Stimulated activated CD8-positive, alpha-beta memory T cell treated with anti-CD3 and anti-CD28 coated beads, Interleukin-15, amount 100 ng/mL, for 24 hours (primary cell): ENCODE measurements around the gene PREB.

Experiments
- DNase-seq: peaks from one replicate; pipeline ENCODE4 v3.0.0-alpha.2; 2020; ENCODE audit warnings: low read depth

PREB gene

DNA sequence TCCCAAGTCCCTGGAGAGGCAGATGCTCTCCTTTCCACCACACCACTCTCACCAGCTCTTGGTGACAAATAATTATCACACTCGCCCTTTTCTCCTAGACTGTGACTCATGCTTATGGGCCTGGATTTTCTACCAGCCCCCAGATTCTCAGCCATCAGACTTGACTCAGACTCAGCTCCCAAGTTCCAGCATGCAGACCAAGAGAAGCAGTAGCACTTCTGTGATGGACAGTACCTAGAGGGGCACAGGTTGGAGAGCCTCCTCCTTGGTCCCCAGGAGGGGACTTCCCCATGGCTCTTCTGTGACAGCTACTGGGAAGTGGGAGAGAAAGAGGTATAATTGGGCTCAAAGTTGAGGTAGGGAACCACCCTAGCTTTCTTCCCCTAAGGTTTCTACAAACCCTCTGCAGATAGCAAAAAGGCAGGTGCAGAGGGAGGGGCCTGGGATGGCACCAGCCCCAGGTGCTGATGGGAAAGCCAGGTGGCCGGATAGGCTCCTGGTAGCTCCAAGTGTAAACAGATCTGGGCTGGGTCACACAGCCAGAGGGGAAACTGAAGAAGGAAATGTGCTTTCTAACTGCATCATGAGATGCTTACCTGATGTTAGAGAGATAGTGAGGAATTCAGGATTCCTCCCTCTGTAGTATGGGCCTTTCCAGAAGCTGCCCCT lies 18.5 kb upstream of the PREB start:
- DNase-seq = no peak

DNA sequence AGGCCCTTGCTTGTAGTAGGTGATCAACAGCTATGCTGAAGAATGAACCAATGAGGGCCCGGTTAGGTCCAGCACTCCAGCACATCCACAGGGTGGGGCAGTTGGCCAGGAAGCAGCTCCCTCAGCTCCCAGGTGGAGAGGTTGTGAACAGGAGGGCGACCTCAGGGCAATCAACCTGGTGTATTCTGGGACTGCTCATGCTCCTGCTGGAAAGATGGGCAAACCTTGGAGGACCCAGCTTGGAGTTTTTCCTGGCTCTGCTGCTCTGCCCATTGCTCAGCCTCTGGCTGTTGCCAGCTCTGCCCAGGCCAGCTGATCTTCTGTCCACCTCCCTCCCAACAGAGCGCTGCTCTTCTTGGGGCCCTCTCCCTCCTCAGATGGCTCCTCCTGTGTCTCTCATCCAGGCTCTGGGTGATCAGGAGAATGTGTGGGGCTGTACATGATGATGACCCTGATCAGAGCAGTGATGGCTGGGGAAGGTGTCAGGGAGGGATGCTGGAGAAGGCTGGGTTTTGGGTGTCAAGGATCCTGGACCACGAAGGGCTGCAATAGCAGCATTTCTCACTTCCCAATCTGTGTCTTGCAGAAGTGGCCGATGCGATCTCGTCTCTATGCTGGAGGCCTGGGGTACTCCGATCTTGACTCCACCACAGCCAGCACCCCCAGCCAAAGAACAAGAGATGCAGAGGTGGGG lies 17.8 kb upstream of the PREB start:
- no peak for DNase-seq

DNA sequence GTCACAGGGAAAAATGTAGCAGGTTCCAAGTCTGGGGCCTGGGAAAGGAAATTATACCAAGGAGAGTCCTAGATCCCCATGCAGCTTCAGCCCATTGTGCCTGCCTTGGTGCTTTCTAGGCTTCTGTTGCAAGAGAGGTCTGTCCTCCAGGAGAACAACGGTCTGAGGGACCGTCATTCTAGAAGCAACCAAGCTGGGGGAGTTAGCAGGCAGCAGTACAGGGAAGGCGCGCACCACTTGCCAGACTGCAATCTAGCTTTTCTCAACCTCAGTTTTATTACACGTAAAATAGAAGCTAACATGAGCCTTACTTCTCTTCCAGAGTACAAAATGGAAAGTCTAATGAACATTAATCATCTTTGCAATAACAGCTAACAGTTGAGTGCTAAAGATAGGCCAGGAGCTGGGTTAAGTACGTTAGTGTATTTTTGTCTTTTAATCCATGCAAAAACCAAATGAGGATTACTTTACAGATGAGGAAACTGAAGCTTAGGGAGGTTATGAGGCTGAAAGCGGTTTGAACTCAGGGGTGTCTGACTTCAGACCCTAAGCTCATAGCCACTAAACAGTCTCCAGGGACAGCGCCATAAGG lies 16.3 kb upstream of the PREB start:
- DNase-seq = no peak

DNA sequence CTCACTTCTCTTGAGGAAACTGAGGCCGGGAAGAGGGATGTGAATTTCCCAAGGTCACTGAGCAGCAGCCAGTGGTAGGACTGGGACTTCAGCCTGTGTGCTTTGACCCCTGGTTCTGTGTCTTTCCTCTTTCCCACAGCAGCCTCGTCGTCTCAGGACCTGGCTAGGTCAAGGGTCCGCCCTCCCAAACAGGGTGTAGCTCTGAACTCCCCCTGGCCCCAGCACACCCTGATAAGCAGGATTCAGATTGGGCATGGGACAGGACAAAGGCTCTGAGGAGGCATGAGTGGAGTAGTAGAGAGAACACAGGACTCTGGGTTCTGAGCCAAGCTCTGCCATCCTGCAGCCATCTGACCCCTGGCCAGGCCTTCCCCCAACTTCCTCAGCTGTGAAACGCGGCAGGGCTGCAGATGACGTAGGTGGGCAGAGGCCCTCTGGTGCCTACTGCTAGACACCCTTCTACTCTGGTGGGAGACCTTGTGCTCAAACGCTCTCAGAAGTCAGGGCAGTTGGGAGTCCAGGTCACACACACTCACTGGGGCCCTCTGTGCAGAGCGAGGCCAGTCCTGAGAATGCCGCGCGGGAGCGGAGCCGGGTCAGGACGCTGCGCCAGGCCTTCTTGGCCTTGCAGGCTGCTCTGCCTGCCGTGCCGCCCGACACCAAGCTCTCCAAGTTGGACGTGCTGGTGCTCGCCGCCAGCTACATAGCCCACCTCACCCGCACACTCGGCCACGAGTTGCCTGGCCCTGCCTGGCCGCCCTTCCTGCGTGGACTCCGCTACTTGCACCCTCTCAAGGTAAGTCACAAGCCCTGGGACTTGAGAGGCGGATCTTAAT lies 15.4 kb upstream of the PREB start:
- DNase-seq = no peak

DNA sequence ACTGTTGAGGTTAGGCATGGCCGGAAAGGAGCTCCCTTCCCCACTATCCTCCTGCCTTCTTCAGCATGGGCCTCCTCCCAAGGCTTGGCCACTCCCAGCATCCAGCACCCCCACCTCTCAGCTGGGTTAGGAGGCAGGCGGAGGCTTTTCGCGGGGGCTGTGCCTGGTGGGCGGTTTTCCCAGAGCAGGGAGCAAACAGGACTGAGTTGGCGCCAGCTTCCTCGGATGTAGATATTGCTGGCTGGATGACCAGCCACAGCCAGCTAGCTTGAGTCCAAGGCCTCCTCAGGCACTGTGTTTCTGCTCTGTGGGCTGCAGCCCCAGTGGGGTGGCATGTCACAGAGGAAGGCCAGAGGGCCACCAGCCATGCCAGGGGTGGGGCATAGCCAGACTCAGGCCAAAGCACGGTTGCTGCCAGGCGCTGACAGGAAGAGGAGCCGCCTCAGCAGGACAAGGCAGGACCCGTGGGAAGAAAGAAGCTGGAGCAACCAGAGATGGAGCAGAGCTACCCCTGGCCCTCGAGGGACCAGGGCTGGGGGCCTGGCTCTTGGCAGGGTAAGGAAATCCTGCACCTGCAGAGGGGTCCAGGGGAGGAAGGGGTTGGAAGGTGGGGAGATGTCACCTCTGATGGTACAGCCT lies 14.5 kb upstream of the PREB start, which contains the start of gene TCF23:
TCF23 (plus strand) TSS at position 204 of the 639 bp plus-strand sequence; CDS start at position 334, 130 bp downstream.
- DNase-seq = no peak

DNA sequence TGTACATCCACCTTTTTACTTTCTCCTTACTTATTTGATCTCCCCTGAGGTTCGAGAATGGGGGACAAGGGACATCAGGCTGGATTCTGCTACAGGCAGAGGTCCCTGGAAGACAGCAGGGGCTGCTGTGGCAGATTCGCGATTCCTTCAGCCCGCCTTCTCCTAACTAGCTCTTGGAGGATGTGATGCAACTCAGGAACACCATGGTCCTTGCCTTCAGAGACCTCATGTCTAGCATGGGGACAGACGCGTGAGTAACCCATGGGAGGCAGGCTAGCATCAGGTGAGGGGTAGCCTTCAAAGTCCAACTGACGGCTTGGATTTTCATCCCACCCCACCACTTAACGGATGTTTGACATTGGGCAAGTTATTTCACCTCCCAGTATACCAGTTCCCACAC lies 13.5 kb upstream of the PREB start:
- DNase-seq = no peak

DNA sequence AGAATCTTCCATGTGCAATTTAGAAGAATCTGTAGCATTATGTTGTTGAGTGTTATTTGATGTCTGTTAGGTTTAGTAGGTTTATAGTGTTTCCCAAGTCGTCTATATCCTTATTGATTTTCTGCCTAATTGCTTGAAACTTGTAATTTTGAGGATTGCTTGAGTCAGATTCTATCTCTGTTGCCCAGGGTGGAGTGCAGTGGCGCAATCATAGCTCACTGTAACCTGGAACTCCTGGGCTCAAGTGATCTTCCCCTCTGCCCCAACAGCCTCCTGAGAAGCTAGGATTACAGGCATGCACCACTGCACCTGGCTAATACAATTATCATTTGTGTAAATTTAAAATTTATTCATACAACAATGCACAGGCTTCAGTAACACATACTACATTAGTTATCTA lies 11.2 kb upstream of the PREB start:
- no peak for DNase-seq

DNA sequence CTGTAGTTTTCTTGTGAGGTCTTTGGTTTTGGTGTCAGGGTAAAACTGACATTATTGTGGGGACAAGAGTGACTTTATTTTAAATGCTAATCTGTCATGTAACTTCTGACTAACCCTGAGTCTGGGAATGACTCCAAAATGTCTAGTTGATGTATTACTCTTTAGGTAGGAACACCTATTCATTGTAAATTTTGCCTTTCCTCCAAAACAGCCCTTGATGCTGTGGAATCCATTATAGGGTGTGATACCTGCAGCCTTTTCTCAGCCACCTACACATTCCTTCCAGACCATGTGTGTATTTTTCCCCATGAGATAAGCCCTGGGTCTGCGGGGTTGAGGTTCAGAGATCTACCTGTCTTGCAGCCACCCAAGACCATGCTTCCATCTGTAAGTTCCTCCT lies 8.8 kb upstream of the PREB start:
- no peak for DNase-seq

DNA sequence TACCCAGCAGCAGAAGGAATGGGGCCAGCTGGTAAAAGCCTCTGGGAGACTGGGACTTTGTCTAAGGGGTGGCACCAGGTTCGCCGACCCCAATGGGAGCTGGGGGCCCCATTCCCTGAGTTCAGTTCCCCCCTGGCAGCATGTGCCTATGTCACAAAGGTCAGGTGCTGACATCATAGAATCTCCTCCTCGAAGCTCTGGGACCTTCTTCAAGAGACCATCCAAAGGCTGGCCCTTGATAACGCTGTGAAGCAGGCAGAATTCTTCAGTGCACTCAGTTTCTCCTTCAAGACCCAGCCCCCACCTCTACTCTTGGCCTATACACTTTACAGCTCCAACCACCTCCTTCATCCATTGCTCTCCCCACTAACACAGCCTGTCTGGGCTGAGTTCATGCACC lies 4.9 kb upstream of the PREB start, which contains the start of gene PRR30:
PRR30 (minus strand) TSS at position 101 of the 400 bp plus-strand sequence. CDS start 1,081 bp downstream, outside the sequence.
- DNase-seq = no peak

DNA sequence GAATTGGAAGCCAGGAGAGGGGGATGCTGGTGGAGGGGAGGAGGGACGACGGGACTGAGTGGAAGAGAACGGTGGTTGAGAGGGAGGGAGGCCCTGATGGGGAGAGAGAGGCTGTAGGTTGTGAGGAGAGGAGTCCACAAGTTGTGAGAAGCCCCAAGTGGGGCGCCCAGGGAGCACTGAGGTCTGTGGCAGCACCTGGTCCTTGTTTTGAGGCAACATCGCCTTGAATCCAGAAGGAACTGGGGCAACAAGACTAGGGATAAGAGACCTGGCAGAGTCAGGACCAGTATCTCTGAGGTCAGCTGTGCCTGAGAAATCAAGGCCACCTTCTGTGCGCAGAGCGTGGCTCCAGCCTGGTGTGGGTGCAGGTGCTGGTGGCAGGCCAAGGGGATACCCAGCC lies 3.7 kb upstream of the PREB start:
- DNase-seq = no peak

DNA sequence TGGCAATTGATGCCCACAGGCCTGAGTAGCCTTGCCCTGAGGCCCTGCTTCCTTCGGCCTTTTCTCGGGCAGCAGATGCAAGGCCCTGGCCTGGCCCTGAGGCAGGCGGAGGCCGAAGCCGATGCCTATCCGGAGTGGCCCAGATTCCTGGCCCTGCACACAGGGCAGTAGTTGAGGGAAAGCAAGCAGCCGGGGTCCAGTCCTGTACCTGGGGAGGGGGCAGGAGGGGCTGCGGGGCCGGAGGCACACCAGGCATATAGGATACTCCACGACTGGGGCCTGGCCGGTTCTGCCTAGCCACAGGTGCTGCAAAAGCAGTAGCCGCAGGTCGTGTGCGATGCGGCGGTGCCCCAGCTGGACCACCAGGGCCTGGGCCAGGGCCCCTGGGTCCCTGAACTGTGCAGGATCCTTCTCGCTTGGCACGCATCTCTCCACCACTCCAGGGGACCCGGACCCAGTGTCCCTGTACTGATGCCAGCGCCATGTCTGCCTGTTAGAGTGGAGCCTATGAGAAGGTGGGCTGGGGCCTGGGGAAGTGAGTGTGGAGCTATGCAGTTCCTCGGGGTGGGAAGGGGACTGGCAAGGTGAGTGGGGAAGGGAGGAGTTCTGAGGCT lies 3.0 kb upstream of the PREB start:
- no peak for DNase-seq

DNA sequence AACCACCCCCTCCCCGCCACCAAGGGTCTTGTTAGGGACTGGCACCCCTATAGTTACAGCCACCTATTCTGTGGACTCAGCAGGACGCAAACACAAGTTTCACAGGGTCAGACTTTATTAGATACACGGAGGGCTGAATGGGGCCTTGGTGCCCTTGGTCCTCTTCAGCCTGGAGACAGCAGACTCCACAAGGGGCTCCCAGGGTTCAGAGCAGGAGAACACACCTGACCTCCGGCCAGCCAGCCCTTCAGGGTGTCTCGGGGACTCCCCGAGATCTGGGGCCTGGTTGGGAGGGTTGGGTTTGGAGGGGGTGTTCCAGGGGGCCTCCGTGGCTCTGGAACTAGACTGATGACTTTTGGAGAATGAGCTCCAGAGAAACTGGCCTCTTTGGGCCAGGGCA lies 2.3 kb upstream of the PREB start:
- DNase-seq = no peak

DNA sequence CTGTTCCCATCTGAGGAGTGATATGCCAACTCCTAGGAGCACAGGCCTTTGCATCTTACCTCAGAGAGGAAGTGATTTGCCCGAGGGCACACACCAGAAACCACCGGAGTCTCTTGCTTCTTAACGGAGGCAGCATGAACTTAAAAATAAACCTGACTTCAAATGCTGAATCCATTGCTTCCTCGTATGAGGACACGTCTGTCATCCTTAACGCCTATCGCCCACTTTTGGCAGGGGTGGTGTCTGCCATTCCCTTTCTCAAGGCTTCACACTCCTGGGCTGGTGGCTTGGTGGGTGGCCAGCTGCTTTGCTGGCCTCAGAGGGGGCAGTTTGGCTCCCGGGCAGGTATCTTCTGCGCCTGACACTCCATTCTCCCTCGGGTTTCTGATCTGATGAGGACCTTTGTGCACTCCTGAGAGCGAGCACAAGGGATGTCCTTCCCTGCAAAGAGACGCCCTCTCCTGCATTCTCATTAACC lies 1.1 kb upstream of the PREB start:
- DNase-seq = no peak

DNA sequence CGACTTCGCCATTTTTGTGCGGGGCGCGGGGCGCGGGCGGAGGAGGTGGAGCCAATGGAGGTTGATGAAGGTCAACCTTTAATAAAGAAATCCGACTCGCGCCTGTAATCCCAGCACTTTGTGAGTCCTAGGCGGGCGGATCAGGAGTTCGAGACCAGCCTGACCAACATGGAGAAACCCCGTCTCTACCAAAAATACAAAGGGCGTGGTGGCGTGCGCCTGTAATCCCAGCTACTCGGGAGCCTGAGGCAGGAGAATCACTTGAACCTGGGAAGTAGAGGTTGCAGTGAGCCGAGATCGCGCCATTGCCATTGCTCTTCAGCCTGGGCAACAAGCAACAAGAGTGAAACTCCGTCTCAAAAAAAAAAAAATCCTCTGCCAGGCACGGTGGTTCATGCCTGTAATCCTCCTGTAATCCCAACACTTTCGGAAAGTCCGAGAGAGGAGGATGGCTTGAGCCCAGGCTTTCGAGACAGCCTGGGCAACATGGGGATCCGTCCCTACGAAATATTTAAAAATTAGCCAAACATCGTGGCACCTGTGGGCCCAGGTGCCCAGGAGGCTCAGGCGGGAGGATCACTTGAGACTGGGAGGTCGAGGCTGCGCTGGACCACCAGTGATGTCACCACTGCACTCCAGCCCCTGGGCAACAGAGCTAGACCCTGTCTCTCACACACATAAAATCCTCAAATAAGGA lies 493 bp upstream of the PREB start:
- DNase-seq = no peak

DNA sequence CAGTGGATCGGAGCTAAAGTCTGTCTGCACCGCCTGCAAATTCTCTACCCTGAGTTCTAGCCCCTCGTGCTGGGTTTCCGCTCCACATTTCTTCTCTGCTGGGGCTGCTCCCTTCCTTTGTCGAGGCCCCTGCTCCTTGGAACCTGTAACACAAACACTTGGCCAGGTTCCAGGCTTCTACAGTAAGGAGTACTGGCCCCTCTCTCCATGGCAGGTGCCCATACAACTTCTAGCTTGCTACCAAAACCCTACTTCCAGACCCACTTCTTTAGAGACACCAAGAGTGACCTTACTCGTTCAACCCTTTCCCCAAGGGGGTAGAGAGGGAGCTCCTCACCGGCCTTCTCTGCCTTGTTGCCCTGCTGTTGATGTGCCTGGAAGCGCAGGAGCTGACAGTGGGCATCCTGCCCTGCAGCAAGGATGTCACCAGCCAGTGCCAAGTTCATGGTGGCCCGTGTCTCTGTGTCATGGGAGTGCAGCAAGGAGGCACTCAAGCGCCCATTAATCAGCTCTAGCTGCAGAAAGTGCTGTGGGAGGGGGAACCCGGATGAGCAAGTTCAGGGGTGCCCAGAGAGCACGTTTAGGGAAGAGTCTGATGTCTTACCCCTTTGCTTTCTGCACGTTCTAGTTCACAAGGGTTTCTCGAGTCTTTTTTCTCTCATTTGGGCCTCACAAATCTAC lies 1.1 kb downstream of the PREB start:
- DNase-seq = no peak

DNA sequence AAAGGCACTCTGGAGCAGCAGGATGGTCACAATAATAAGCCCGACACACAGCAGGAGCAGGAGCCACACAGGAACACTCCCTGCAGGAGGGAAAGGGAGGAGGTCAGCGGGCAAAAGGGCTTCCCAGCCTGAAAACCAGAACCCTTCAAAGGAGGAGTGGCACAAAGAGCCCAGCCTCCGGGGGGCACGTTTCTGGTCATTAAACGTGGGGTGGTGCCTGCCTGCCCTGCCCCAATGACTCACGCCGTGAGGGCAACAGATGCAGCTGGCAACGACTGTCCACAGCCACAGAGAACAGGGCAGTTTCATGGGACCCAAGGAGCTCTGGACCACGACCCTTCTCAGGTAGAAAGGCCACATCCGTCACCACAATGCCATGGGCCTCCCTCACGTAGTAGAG lies 3.0 kb downstream of the PREB start:
- no peak for DNase-seq

DNA sequence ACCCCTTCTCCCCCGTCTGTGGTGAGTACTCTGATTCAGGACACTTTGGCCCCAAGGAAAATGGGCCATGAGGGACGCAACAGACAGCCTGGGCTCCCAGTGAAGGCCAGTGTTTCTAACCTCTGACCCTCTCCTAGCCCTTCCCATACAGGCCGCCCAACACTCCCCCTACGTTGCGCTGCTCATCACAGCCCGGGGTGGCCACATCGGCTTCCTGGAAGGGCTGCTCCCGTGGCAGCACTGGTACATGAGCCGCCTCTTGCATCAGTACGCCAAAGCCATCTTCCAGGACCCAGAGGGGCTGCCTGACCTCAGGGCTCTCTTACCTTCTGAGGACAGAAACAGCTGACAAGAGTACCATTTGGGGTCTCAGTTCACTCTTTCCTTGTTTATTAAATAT lies 4.0 kb downstream of the PREB start:
- no peak for DNase-seq

DNA sequence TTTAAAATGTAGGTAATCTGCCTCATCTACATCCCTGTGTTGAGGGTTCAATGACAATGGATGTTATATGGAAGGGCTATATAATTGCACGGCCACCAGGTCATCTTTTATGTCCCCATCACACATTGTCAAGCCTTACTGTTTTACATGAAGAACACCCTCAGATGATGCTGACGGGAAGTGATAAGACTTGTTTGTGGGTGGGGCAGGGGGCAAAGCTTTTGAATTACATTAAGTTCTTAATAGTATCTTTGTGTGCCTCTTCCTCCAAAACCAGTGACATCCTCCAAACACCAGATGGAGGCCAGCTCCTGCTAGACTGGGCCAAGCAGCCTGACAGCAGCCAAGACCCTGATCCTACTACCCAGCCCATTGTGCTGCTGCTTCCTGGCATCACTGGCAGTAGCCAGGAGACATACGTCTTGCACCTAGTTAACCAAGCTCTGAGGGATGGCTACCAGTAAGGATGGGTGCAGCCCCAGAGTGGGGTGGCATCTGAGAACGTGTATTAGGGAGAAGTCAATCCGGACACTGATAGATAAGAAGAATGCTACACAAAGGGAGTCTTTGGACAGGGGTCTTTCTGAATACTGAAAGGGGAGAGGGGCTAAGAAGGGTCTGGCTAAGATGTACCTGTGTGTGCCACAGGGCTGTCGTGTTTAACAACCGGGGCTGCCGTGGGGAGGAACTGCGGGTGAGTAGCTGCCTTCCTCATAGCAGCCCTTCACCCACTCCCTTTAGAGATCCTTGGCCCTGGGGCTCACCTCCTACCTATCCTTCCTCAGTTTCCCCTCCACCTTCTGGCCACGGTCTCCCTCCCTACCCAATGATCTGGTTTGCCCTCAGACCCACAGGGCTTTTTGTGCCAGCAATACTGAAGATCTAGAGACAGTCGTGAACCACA lies 5.5 kb downstream of the PREB start:
- no peak for DNase-seq
